GM23338 (cell line): ENCODE measurements around the gene DUSP9. TPM values are rescaled to one million over a fixed set of nuclear protein-coding genes. Genes with fewer than 3 reads are reported as not detected.

ENCODE experiments used
- ATAC-seq: fragments of 200-7000 bp; cut with Tn5 transposase; 3 replicates; pipeline ENCODE4 v1.9.1; 2020
- DNase-seq: peaks from one replicate; pipeline ENCODE4 v3.0.0-alpha.2; 2015; ENCODE audit warnings: low spot score
- H2AFZ ChIP-seq: fragments of 200-600 bp; sonication (generic); 2 replicates; pipeline ENCODE4 v1.8.0; 2016; ENCODE audit warnings: antibody characterized with exemption, mild to moderate bottlenecking, moderate library complexity
- H3F3A ChIP-seq: fragments of 200-600 bp; sonication (generic); replicated peaks from 2 replicates; pipeline ENCODE4 v1.8.0; 2017; ENCODE audit warnings: antibody characterized with exemption, mixed run types, low read depth
- H3K27ac ChIP-seq: fragments of 200-600 bp; sonication (generic); 2 replicates; pipeline ENCODE4 v1.6.1; 2016; ENCODE audit warnings: low read depth
- H3K27me3 ChIP-seq: fragments of 200-600 bp; sonication (generic); 2 replicates; pipeline ENCODE4 v1.8.0; 2016; ENCODE audit warnings: mild to moderate bottlenecking, mixed run types, moderate library complexity; ENCODE audit not compliant: insufficient read depth
- H3K36me3 ChIP-seq: fragments of 200-600 bp; sonication (generic); 2 replicates; pipeline ENCODE4 v1.8.0; 2016; ENCODE audit warnings: mild to moderate bottlenecking; ENCODE audit not compliant: insufficient read depth
- H3K4me1 ChIP-seq: fragments of 200-600 bp; sonication (generic); 2 replicates; pipeline ENCODE4 v1.8.0; 2016; ENCODE audit warnings: mild to moderate bottlenecking, moderate library complexity; ENCODE audit not compliant: insufficient read depth
- H3K4me2 ChIP-seq: fragments of 200-600 bp; sonication (generic); 2 replicates; pipeline ENCODE4 v1.7.1; 2017; ENCODE audit warnings: mixed run types
- H3K4me3 ChIP-seq: fragments of 200-600 bp; sonication (generic); 2 replicates; pipeline ENCODE4 v1.6.1; 2016; ENCODE audit warnings: mixed run types
- H3K79me2 ChIP-seq: fragments of 200-600 bp; sonication (generic); replicated peaks from 2 replicates; pipeline ENCODE4 v1.8.0; 2017; ENCODE audit warnings: mild to moderate bottlenecking; ENCODE audit not compliant: insufficient read depth
- H3K9me2 ChIP-seq: fragments of 200-600 bp; sonication (generic); 2 replicates; pipeline ENCODE4 v1.8.0; 2017; ENCODE audit not compliant: insufficient read depth
- H4K20me1 ChIP-seq: fragments of 200-600 bp; sonication (generic); replicated peaks from 2 replicates; pipeline ENCODE4 v1.8.0; 2017; ENCODE audit warnings: mild to moderate bottlenecking; ENCODE audit not compliant: insufficient read depth
- H3K27ac Mint-ChIP-seq: 2 replicates; pipeline ENCODE4 v1.8.0; 2020; ENCODE audit warnings: inconsistent platforms, mild to moderate bottlenecking, moderate library complexity, mixed read lengths
- H3K27me3 Mint-ChIP-seq: 3 replicates; pipeline ENCODE4 v1.8.0; 2022; ENCODE audit warnings: low read depth, mild to moderate bottlenecking, moderate library complexity, mixed read lengths, inconsistent platforms; ENCODE audit not compliant: insufficient read depth, poor library complexity
- H3K36me3 Mint-ChIP-seq: 3 replicates; pipeline ENCODE4 v1.8.0; 2021; ENCODE audit warnings: low read depth, mild to moderate bottlenecking, inconsistent platforms, moderate library complexity, mixed read lengths
- H3K4me1 Mint-ChIP-seq: 3 replicates; pipeline ENCODE4 v1.8.0; 2020; ENCODE audit warnings: mild to moderate bottlenecking, inconsistent platforms, mixed read lengths
- H3K4me3 Mint-ChIP-seq: 3 replicates; pipeline ENCODE4 v1.8.0; 2021; ENCODE audit warnings: moderate library complexity, mild to moderate bottlenecking, inconsistent platforms, mixed read lengths
- H3K9me3 Mint-ChIP-seq: 3 replicates; pipeline ENCODE4 v1.8.0; 2020; ENCODE audit warnings: moderate library complexity, mild to moderate bottlenecking, inconsistent platforms, mixed read lengths
- ETS1 ChIP-seq: IDR thresholded peaks from 2 replicates; pipeline ENCODE4 v1.6.1; 2016; ENCODE audit warnings: antibody characterized with exemption
- EZH2 ChIP-seq: fragments of 200-600 bp; sonication (generic); IDR thresholded peaks from one replicate; pipeline ENCODE4 v1.8.0; 2017; ENCODE audit warnings: antibody characterized with exemption, mild to moderate bottlenecking, low read depth; ENCODE audit not compliant: unreplicated experiment
- EZH2phosphoT487 ChIP-seq: fragments of 200-600 bp; sonication (generic); IDR thresholded peaks from one replicate; pipeline ENCODE4 v1.8.1; 2018; ENCODE audit warnings: antibody characterized with exemption; ENCODE audit not compliant: unreplicated experiment
- POLR2AphosphoS5 ChIP-seq: IDR thresholded peaks from 2 replicates; pipeline ENCODE4 v1.6.1; 2016; ENCODE audit warnings: antibody characterized with exemption, low read depth
- REST ChIP-seq: IDR thresholded peaks from one replicate; pipeline ENCODE4 v1.6.1; 2018; ENCODE audit warnings: antibody characterized with exemption; ENCODE audit not compliant: unreplicated experiment
- ZNF114 ChIP-seq: fragments of 250-450 bp; sonication (Bioruptor Pico); IDR thresholded peaks from 2 replicates; pipeline ENCODE4 v1.5.0; 2020; ENCODE audit warnings: mild to moderate bottlenecking, moderate library complexity
- ZNF331 ChIP-seq: fragments of 250-450 bp; sonication (Bioruptor Pico); IDR thresholded peaks from 2 replicates; pipeline ENCODE4 v1.5.0; 2020; ENCODE audit warnings: low read depth, mild to moderate bottlenecking, moderate library complexity
- ZNF462 ChIP-seq: fragments of 250-450 bp; sonication (Bioruptor Pico); IDR thresholded peaks from 2 replicates; pipeline ENCODE4 v1.5.0; 2020; ENCODE audit warnings: mild to moderate bottlenecking, moderate library complexity
- polyA plus RNA-seq: library from polyadenylated mRNA; unstranded; fragments of >200 nt; fragmentation: Nextera tagmentation; extraction: Ambion mirVana; gene quantifications from 2 replicates; pipeline ENCODE4 v1.2.1, GENCODE V29; 2016
- total RNA-seq: library from RNA; depleted of rRNA; stranded (reverse); fragments of >200 nt; shearing (Covaris generic); gene quantifications from 2 replicates; pipeline ENCODE4 v1.2.3, GENCODE V29; 2014

DUSP9 gene
- total and polyA plus RNA-seq, 2 experiments from 2014 or later, result 0.71 to 3.9 TPM

- H3K4me1 ChIP-seq, result no peaks in the 10 kb centered on the region; the same call in 1 of the 2 replicates
- no peak overlapping the region for H3K27ac Mint-ChIP-seq
- H3K36me3 Mint-ChIP-seq, result no peaks in the 10 kb centered on the region
- H3K36me3 ChIP-seq, result no peaks in the 10 kb centered on the region
- no peak overlapping the region for H2AFZ ChIP-seq
- peaks cover 51% of the 10 kb centered on the region for H3K27me3 Mint-ChIP-seq
- TF ChIP-seq ETS1 (no peak), EZH2phosphoT487 (no peak), ZNF462 (no peak), POLR2AphosphoS5 (no peak), ZNF331 (CRISPR knock-in tag) (no peak), ZNF114 (CRISPR knock-in tag) (no peak), EZH2 (no peak), REST (no peak)
- H3K27ac ChIP-seq, result no peak overlapping the region
- peak overlapping the region; percentile 66; the same call in 1 of the 2 replicates for H3K4me2 ChIP-seq
- H3K27me3 ChIP-seq, result peaks cover 65% of the 10 kb centered on the region
- ATAC-seq (peak; percentile 16; the same call in 2 of the 3 replicates), DNase-seq (peak; percentile 41)
- no peaks in the 10 kb centered on the region for H3F3A ChIP-seq
- peaks cover 8% of the 10 kb centered on the region; the same call in 2 of the 3 replicates for H3K4me1 Mint-ChIP-seq
- peak overlapping the region; percentile 57; the same call in 1 of the 3 replicates for H3K4me3 Mint-ChIP-seq
- H3K79me2 ChIP-seq, result no peaks in the 10 kb centered on the region
- no peaks in the 10 kb centered on the region for H3K9me2 ChIP-seq
- H4K20me1 ChIP-seq, result no peaks in the 10 kb centered on the region
- no peaks in the 10 kb centered on the region; the same call in 2 of the 3 replicates for H3K9me3 Mint-ChIP-seq
- peak overlapping the region; percentile 48 for H3K4me3 ChIP-seq
Observed at GRCh38 chrX:153642051-153642654, 4.8 kb upstream of the DUSP9 start.
